ENCODE data around the gene CCNY. TPM values are rescaled to one million over a fixed set of nuclear protein-coding genes. Genes with fewer than 3 reads are reported as not detected.
A peak's percentile ranks its signal among the peaks of the same experiment; 100 is the strongest.
"Not testable (repeated sequence)": the region's sequence is repeated elsewhere in the genome, so short reads cannot be mapped to it uniquely, and the experiment has no call there.

Gene CCNY
- total RNA-seq, 1 donor from 2014 or later: 81.1 TPM

DNA sequence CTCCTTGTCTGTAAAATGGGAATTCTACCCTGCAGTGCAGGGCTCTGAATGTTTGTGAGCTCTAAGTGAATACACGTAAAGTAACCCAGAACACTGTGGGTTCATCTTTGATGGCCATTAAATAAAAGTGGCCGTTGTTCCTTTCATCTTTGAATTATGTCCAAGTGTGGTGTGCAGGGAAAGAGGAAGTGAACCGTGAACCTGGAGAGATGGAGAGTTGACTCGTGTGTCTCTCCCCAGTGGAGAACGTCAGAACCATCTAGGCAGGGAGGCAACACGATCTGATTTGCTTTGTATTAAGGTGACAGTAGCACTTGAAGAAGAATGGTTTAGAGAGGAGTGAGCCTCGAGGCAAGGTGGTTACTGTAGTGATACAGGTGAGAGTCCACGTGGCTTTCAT is 175.3 kb downstream of the CCNY start:
- Histone ChIP-seq H3K4me1 (peaks cover 44% of the 10 kb centered on the region), H3K4me3 (no peak overlapping the region), H3K27me3 (ENCODE audit: low read depth) (no peaks in the 10 kb centered on the region), H3K36me3 (no peaks in the 10 kb centered on the region), H3K9me3 (replicated peaks) (no peaks in the 10 kb centered on the region), H3K27ac (replicated peaks) (no peak overlapping the region)
- DNase-seq: no peak
- intact Hi-C loops (cut with micrococcal nuclease): no loop called here
- TF ChIP-seq, protein P1, sequence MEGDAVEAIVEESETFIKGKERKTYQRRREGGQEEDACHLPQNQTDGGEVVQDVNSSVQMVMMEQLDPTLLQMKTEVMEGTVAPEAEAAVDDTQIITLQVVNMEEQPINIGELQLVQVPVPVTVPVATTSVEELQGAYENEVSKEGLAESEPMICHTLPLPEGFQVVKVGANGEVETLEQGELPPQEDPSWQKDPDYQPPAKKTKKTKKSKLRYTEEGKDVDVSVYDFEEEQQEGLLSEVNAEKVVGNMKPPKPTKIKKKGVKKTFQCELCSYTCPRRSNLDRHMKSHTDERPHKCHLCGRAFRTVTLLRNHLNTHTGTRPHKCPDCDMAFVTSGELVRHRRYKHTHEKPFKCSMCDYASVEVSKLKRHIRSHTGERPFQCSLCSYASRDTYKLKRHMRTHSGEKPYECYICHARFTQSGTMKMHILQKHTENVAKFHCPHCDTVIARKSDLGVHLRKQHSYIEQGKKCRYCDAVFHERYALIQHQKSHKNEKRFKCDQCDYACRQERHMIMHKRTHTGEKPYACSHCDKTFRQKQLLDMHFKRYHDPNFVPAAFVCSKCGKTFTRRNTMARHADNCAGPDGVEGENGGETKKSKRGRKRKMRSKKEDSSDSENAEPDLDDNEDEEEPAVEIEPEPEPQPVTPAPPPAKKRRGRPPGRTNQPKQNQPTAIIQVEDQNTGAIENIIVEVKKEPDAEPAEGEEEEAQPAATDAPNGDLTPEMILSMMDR (IDR thresholded peaks at IDR 0.05; ENCODE audit: borderline replicate concordance): no peak

DNA sequence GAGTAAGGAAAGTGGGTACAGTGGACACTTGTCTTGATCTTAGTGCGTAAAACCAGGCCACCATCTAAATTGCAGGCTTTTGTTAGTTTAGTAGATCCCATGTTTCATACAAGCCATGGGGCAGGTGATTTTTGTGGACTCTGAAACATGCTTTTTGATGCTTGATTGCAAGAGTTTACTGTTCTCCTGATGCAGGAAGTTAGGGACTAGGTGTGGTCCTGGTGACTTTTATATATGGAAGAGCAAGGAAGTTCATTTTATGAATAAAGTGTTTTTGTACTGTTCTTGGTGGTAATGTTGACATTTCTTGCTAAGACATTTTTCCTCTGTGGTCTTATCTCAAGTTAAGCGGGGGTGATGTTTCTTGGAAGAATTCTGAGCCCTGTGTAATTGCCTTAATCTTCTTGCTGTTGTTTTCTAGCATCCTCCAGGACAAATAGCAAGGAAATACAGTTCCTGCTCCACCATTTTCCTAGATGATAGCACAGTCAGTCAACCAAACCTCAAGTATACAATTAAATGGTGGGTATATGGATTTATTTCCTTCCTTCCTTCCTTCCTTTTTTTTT is 179.9 kb downstream of the CCNY start:
- no peaks in the 10 kb centered on the region for H3K36me3 ChIP-seq
- DNase-seq: no peak
- no peak overlapping the region for H3K4me3 ChIP-seq
- intact Hi-C loops (cut with micrococcal nuclease): no loop called here
- H3K4me1 ChIP-seq: peaks cover 52% of the 10 kb centered on the region
- H3K27me3 ChIP-seq (ENCODE audit: low read depth): no peaks in the 10 kb centered on the region
- TF ChIP-seq, protein P1 (IDR thresholded peaks at IDR 0.05; ENCODE audit: borderline replicate concordance): no peak
- peak overlapping the region; percentile 64 for H3K27ac ChIP-seq (replicated peaks)
- H3K9me3 ChIP-seq (replicated peaks): no peaks in the 10 kb centered on the region

DNA sequence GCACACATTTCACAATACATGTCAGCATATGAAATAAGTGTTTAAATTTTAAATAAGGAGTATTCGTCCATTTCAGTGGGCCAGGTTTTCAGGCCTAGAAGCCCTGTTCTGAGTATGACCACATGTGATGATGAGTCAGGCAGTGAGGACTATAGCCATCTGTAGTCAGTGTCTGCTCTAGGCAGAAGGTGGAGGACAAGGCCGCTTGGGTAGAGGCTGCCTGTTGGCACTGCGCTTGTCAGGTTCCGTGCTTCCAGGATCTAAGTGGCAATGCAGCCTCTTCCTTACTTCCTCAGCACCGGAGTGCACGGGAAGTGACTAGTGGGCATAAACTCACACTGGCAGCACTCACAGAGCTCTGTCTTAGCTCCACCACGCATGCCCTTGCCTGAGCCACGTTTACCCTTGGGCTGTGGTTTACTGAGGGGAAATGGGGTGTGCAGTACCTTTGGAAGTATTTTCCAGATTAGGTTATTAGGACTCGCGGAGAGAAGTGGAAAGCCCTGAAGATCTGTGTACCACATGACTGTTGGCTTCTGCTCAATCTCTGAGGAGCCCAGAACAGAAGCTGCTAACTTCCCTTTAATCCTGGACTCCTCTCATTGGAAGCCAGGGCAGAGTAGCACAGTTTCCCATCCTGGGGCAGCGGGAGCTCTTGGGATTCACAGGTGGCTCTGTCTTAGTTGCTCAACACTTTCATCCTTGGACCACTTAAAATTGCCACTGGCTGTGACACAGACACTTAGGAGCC is 181.3 kb downstream of the CCNY start:
- H3K9me3 ChIP-seq (replicated peaks): no peaks in the 10 kb centered on the region
- no peak overlapping the region for H3K4me3 ChIP-seq
- DNase-seq: no peak
- TF ChIP-seq, protein P1 (IDR thresholded peaks at IDR 0.05; ENCODE audit: borderline replicate concordance): no peak
- peak overlapping the region; percentile 64 for H3K27ac ChIP-seq (replicated peaks)
- intact Hi-C loops (cut with micrococcal nuclease): no loop called here
- H3K27me3 ChIP-seq (ENCODE audit: low read depth): no peaks in the 10 kb centered on the region
- peaks cover 52% of the 10 kb centered on the region for H3K4me1 ChIP-seq
- H3K36me3 ChIP-seq: no peaks in the 10 kb centered on the region

DNA sequence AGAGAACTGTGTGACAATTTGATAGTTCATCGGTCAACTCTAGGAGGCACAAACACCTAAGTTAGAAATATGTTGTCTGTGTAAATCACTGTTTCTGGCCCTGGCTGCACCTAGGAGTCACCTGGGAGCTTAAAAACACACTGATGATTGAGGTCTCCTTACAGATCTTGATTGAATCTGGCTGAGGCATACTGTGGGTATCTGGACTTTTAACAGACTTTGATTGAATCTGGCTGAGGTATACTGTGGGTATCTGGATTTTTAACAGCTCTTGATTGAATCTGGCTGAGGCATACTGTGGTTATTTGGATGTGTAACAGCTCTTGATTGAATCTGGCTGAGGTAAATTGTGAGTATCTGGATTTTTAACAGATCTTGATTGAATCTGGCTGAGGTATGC is 181.9 kb downstream of the CCNY start:
- H3K9me3 ChIP-seq (replicated peaks); intact Hi-C loops (cut with micrococcal nuclease); H3K36me3 ChIP-seq; DNase-seq; H3K27me3 ChIP-seq (ENCODE audit: low read depth); H3K4me3 ChIP-seq: not testable (repeated sequence)
- H3K4me1 ChIP-seq: peaks cover 52% of the 10 kb centered on the region
- H3K27ac ChIP-seq (replicated peaks): peak overlapping the region; percentile 64

- Histone ChIP-seq H3K27ac (replicated peaks) (no peak overlapping the region), H3K36me3 (no peaks in the 10 kb centered on the region), H3K4me3 (no peak overlapping the region), H3K27me3 (ENCODE audit: low read depth) (no peaks in the 10 kb centered on the region), H3K9me3 (replicated peaks) (no peaks in the 10 kb centered on the region), H3K4me1 (peaks cover 43% of the 10 kb centered on the region)
- intact Hi-C loops (cut with micrococcal nuclease): no loop called here
- DNase-seq: no peak
- TF ChIP-seq, protein P1 (IDR thresholded peaks at IDR 0.05; ENCODE audit: borderline replicate concordance): no peak
Measured at GRCh38 chr10:35520996-35521395, 184.7 kb downstream of the CCNY start.

- H3K9me3 ChIP-seq (replicated peaks): no peaks in the 10 kb centered on the region
- no peaks in the 10 kb centered on the region for H3K36me3 ChIP-seq
- H3K27me3 ChIP-seq (ENCODE audit: low read depth): no peaks in the 10 kb centered on the region
- H3K4me3 ChIP-seq: no peak overlapping the region
- DNase-seq: no peak
- H3K4me1 ChIP-seq: peaks cover 23% of the 10 kb centered on the region
- intact Hi-C loops (cut with micrococcal nuclease): no loop called here
- TF ChIP-seq, protein P1 (IDR thresholded peaks at IDR 0.05; ENCODE audit: borderline replicate concordance): no peak
- no peak overlapping the region for H3K27ac ChIP-seq (replicated peaks)
Measured at GRCh38 chr10:35523670-35524225, 187.4 kb downstream of the CCNY start.

All from left ventricle myocardium inferior (tissue), 1 donor.